Measurements from ENCODE around the gene TPI1.

GRCh38 chr12:6860116-6860515, 7.2 kb upstream of the TPI1 start:
- TF ChIP-seq CEBPB (IDR thresholded peaks at IDR 0.05) = no peak
- TF ChIP-seq RAD21 (IDR thresholded peaks at IDR 0.05; ENCODE audit: low read depth) = no peak
- TF ChIP-seq TAF1 (IDR thresholded peaks at IDR 0.05; ENCODE audit: low read depth) = no peak
- no peak for TF ChIP-seq TEAD4 (IDR thresholded peaks at IDR 0.05)
- no peak for TF ChIP-seq YY1 (IDR thresholded peaks at IDR 0.05; ENCODE audit: low read depth)
- TF ChIP-seq REST (IDR thresholded peaks at IDR 0.05; ENCODE audit: low read depth) = no peak
- no peak for TF ChIP-seq EP300 (IDR thresholded peaks at IDR 0.05; ENCODE audit: borderline replicate concordance)
